ENCODE data around the gene TMEM119. TPM values are rescaled to one million over a fixed set of nuclear protein-coding genes. Genes with fewer than 3 reads are reported as not detected.
A peak's percentile ranks its signal among the peaks of the same experiment; 100 is the strongest.

The TMEM119 gene
- total and polyA plus RNA-seq, 10 of the 15 experiments (the other 5 are each of a cell fraction or from before 2014, with no cell fraction given) = 0.11 to 0.44 (median 0.19) TPM; not detected in 5

DNA sequence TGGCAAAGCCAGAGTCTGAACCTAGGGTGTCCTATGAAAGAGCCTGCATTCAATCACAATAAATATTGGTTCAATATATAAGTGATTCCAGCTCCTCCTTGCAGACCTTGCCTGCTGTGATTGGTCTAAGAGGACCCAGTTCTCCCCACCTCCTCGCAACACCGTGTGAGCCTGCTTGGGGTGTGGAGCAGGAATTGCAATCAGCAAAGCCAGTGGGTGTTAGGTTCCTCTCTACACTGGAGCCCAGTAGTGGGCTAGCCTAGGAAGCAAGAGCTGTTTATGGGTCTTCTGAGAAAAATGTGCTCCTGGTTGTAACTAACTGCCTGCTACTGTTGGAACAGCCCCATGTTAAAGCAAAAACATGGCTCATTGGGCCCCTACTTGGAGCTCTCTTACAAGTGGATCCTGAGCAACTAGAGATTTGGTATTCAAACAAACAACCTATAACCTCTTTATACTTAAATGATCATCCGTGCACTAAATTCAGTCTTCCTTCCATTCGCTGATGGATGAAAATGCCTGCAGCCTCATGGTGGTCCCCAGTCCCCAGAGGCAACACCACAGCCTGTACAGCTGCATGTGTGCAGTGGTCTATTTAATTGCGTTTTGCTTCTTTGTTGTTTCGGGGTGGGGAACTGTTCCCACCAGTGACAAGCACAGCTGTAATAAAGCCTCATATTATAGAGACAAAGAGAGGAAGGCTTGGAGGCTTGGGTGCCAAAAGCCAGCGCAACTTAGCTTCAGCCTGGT lies 39.5 kb upstream of the TMEM119 start:
- Histone ChIP-seq H3K9ac (ENCODE audit: control insufficient read depth, insufficient read depth, low read length) (peak overlapping the region; percentile 78), H3K27me3 (replicated peaks in 1 of 2; ENCODE audit: control insufficient read depth in 2 of 2, insufficient read depth in 2 of 2, low read length in 1 of 2) (no peaks in the 10 kb centered on the region), H3K4me2 (ENCODE audit: control insufficient read depth, insufficient read depth) (peak overlapping the region; percentile 82), H2AFZ (ENCODE audit: control insufficient read depth, low read depth, low read length) (no peak overlapping the region), H3K4me1 (ENCODE audit: control insufficient read depth, insufficient read depth, low read length) (peaks cover 85% of the 10 kb centered on the region), H3K36me3 (ENCODE audit: control insufficient read depth in 2 of 2, insufficient read depth in 2 of 2, low read length in 1 of 2) (no peaks in the 10 kb centered on the region; a peak in 1 of 4 replicates), H3K9me3 (replicated peaks; ENCODE audit: control insufficient read depth, insufficient read depth, low read length) (no peaks in the 10 kb centered on the region), H3K79me2 (ENCODE audit: control insufficient read depth, insufficient read depth, low read length) (peaks cover 19% of the 10 kb centered on the region), H3K4me3 (peak overlapping the region; percentile 62; the same call in 1 of the 2 replicates), H4K20me1 (ENCODE audit: control insufficient read depth, insufficient read depth) (no peaks in the 10 kb centered on the region), H3K27ac (ENCODE audit: control insufficient read depth, insufficient read depth) (peak overlapping the region; percentile 65)
- RAD21 ChIA-PET (ENCODE audit: unreplicated experiment) = interaction anchor here (0.7 to 17.3 kb wide), 11 partner anchors 10 to 212 kb away, joined by 3 to 413 read pairs (median 17); partner anchors contain the start of genes ISCU and SART3
- FAIRE-seq (no peak), DNase-seq (ENCODE audit: low read depth, low spot score) (no peak), ATAC-seq (0 out of 3 replicates have a peak, but pooled peaks have one; percentile 1)
- SMC1A ChIA-PET (ENCODE audit: uncharacterized antibody, unreplicated experiment) = interaction anchor here (0.6 to 16.7 kb wide), 17 partner anchors 9 to 167 kb away, joined by 3 to 397 read pairs (median 5); partner anchors contain the start of genes ISCU and SART3
- in situ Hi-C loops (cut with MboI) (loop anchor here (10.0 kb wide), 1 partner anchor 457 kb away; the partner anchor contains the start of genes ALKBH2 and UNG), intact Hi-C loops (cut with micrococcal nuclease; ENCODE audit: unreplicated experiment) (loop anchor here (2.0 to 10.0 kb wide), 3 partner anchors 27 to 457 kb away; partner anchors contain the start of genes ALKBH2, CMKLR1 and UNG)
- WGBS (ENCODE audit: insufficient coverage, insufficient replicate concordance, low lambda C conversion rate, missing lambda C conversion rate) = 65% methylated on average over 7 of the region's 7 CpGs
- no TSS peak for BruUV-seq (replicated peaks)
- TF ChIP-seq JUND (IDR thresholded peaks at IDR 0.05; ENCODE audit: low read depth, low read length) (no peak), MEF2B (IDR thresholded peaks at IDR 0.05; ENCODE audit: partially characterized antibody, poor library complexity, severe bottlenecking) (peak; percentile 42), POU2F2 (IDR thresholded peaks at IDR 0.05; ENCODE audit: borderline replicate concordance, low read depth, low read length) (peak; percentile 52; the same call in 2 of the 3 replicates), KDM1A (IDR thresholded peaks at IDR 0.05; ENCODE audit: borderline replicate concordance) (no peak), TCF12 (IDR thresholded peaks at IDR 0.05; ENCODE audit: low read depth, low read length) (0 out of 2 replicates have a peak, but pooled peaks have one; percentile 23), POLR2AphosphoS5 (IDR thresholded peaks at IDR 0.05; ENCODE audit: low read length) (peak; percentile 91), NBN (IDR thresholded peaks at IDR 0.05) (no peak), BCL11A (IDR thresholded peaks at IDR 0.05; ENCODE audit: low read depth, low read length) (no peak), POLR2A (IDR thresholded peaks at IDR 0.05; ENCODE audit: low read depth, low read length) (peak; percentile 58), IKZF2 (IDR thresholded peaks at IDR 0.05) (no peak)
- TF ChIP-seq, protein P1, sequence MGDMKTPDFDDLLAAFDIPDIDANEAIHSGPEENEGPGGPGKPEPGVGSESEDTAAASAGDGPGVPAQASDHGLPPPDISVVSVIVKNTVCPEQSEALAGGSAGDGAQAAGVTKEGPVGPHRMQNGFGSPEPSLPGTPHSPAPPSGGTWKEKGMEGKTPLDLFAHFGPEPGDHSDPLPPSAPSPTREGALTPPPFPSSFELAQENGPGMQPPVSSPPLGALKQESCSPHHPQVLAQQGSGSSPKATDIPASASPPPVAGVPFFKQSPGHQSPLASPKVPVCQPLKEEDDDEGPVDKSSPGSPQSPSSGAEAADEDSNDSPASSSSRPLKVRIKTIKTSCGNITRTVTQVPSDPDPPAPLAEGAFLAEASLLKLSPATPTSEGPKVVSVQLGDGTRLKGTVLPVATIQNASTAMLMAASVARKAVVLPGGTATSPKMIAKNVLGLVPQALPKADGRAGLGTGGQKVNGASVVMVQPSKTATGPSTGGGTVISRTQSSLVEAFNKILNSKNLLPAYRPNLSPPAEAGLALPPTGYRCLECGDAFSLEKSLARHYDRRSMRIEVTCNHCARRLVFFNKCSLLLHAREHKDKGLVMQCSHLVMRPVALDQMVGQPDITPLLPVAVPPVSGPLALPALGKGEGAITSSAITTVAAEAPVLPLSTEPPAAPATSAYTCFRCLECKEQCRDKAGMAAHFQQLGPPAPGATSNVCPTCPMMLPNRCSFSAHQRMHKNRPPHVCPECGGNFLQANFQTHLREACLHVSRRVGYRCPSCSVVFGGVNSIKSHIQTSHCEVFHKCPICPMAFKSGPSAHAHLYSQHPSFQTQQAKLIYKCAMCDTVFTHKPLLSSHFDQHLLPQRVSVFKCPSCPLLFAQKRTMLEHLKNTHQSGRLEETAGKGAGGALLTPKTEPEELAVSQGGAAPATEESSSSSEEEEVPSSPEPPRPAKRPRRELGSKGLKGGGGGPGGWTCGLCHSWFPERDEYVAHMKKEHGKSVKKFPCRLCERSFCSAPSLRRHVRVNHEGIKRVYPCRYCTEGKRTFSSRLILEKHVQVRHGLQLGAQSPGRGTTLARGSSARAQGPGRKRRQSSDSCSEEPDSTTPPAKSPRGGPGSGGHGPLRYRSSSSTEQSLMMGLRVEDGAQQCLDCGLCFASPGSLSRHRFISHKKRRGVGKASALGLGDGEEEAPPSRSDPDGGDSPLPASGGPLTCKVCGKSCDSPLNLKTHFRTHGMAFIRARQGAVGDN (IDR thresholded peaks at IDR 0.05) = 0 out of 2 replicates have a peak, but pooled peaks have one; percentile 10
- TF ChIP-seq, protein P2, sequence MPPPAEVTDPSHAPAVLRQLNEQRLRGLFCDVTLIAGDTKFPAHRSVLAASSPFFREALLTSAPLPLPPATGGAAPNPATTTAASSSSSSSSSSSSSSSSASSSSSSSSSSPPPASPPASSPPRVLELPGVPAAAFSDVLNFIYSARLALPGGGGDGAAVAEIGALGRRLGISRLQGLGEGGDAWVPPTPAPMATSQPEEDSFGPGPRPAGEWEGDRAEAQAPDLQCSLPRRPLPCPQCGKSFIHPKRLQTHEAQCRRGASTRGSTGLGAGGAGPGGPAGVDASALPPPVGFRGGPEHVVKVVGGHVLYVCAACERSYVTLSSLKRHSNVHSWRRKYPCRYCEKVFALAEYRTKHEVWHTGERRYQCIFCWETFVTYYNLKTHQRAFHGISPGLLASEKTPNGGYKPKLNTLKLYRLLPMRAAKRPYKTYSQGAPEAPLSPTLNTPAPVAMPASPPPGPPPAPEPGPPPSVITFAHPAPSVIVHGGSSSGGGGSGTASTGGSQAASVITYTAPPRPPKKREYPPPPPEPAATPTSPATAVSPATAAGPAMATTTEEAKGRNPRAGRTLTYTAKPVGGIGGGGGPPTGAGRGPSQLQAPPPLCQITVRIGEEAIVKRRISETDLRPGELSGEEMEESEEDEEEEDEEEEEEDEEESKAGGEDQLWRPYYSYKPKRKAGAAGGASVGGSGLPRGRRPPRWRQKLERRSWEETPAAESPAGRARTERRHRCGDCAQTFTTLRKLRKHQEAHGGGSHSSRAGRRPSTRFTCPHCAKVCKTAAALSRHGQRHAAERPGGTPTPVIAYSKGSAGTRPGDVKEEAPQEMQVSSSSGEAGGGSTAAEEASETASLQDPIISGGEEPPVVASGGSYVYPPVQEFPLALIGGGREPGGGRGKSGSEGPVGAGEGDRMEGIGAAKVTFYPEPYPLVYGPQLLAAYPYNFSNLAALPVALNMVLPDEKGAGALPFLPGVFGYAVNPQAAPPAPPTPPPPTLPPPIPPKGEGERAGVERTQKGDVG (CRISPR knock-in tag; IDR thresholded peaks at IDR 0.05) = no peak
- TF ChIP-seq, protein P3, sequence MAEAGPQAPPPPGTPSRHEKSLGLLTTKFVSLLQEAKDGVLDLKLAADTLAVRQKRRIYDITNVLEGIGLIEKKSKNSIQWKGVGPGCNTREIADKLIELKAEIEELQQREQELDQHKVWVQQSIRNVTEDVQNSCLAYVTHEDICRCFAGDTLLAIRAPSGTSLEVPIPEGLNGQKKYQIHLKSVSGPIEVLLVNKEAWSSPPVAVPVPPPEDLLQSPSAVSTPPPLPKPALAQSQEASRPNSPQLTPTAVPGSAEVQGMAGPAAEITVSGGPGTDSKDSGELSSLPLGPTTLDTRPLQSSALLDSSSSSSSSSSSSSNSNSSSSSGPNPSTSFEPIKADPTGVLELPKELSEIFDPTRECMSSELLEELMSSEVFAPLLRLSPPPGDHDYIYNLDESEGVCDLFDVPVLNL (IDR thresholded peaks at IDR 0.05; ENCODE audit: low read depth, low read length) = no peak
- CTCF ChIA-PET = interaction anchor here (1.0 to 17.2 kb wide), 11 partner anchors 16 to 318 kb away, joined by 3 to 244 read pairs (median 5); partner anchors contain the start of gene ISCU
- POLR2A ChIA-PET = interaction anchor here (0.5 to 10.5 kb wide), 9 partner anchors 9 to 174 kb away, joined by 3 to 199 read pairs (median 5); no protein-coding TSS in a partner anchor

Data from GM12878 (cell line).